ENCODE data around the gene GAPT.

The GAPT gene

GRCh38 chr5:58503390-58504046 lies 12.3 kb downstream of the GAPT start:
- TF ChIP-seq CTCF (IDR thresholded peaks at IDR 0.05; ENCODE audit: extremely low read depth, missing control alignments) = no peak
- DNase-seq (ENCODE audit: low spot score) = no peak

- no peak for TF ChIP-seq CTCF (IDR thresholded peaks at IDR 0.05; ENCODE audit: extremely low read depth, missing control alignments)
- DNase-seq (ENCODE audit: low spot score) = no peak
Observed at GRCh38 chr5:58504766-58505165, 13.5 kb downstream of the GAPT start.

GRCh38 chr5:58505502-58505901 lies 14.3 kb downstream of the GAPT start:
- no peak for DNase-seq (ENCODE audit: low spot score)
- TF ChIP-seq CTCF (IDR thresholded peaks at IDR 0.05; ENCODE audit: extremely low read depth, missing control alignments) = no peak

- TF ChIP-seq CTCF (IDR thresholded peaks at IDR 0.05; ENCODE audit: extremely low read depth, missing control alignments) = no peak
- DNase-seq (ENCODE audit: low spot score) = no peak
Observed at GRCh38 chr5:58505971-58506640, 14.9 kb downstream of the GAPT start.

- no peak for DNase-seq (ENCODE audit: low spot score)
- no peak for TF ChIP-seq CTCF (IDR thresholded peaks at IDR 0.05; ENCODE audit: extremely low read depth, missing control alignments)
Observed at GRCh38 chr5:58507715-58508114, 16.5 kb downstream of the GAPT start.

GRCh38 chr5:58517198-58517597 lies 26.0 kb downstream of the GAPT start:
- DNase-seq (ENCODE audit: low spot score) = no peak
- no peak for TF ChIP-seq CTCF (IDR thresholded peaks at IDR 0.05; ENCODE audit: extremely low read depth, missing control alignments)

GRCh38 chr5:58523956-58524355 lies 32.7 kb downstream of the GAPT start:
- DNase-seq (ENCODE audit: low spot score) = no peak
- TF ChIP-seq CTCF (IDR thresholded peaks at IDR 0.05; ENCODE audit: extremely low read depth, missing control alignments) = no peak

Data from GM20000 (cell line).